SJSA1 (cell line): ENCODE data around the gene ASF1B. TPM values are rescaled to one million over a fixed set of nuclear protein-coding genes. Genes with fewer than 3 reads are reported as not detected.
"Not testable (repeated sequence)": the region's sequence is repeated elsewhere in the genome, so short reads cannot be mapped to it uniquely, and the experiment has no call there.

ENCODE experiments used
- DNase-seq, 2 experiments: peaks; one replicate each; pipeline ENCODE4 v3.0.0-alpha.2; 2015 to 2020; ENCODE audit warnings: low spot score in 2 of 2, low read depth in 1 of 2
- H3K27ac ChIP-seq: fragments of 250-450 bp; sonication (Bioruptor Pico); 2 replicates; pipeline ENCODE4 v1.5.1; 2020; ENCODE audit warnings: mild to moderate bottlenecking, moderate library complexity
- H3K27me3 ChIP-seq: fragments of 250-450 bp; sonication (Bioruptor Pico); replicated peaks from 2 replicates; pipeline ENCODE4 v1.5.1; 2020; ENCODE audit warnings: mild to moderate bottlenecking, moderate library complexity
- H3K36me3 ChIP-seq: fragments of 250-450 bp; sonication (Bioruptor Pico); 2 replicates; pipeline ENCODE4 v1.5.1; 2020; ENCODE audit warnings: mild to moderate bottlenecking
- H3K4me1 ChIP-seq: fragments of 250-450 bp; sonication (Bioruptor Pico); replicated peaks from 2 replicates; pipeline ENCODE4 v1.6.1; 2021; ENCODE audit warnings: mild to moderate bottlenecking
- H3K4me3 ChIP-seq: fragments of 250-450 bp; sonication (Bioruptor Pico); 2 replicates; pipeline ENCODE4 v1.5.1; 2020; ENCODE audit warnings: mild to moderate bottlenecking
- H3K9me3 ChIP-seq: fragments of 250-450 bp; sonication (Bioruptor Pico); replicated peaks from 2 replicates; pipeline ENCODE4 v1.5.1; 2020; ENCODE audit warnings: mild to moderate bottlenecking
- total RNA-seq: library from RNA; depleted of rRNA; stranded (reverse); fragments of >200 nt; shearing (Covaris generic); gene quantifications from 2 replicates; pipeline ENCODE4 v1.2.3, GENCODE V29; 2014; rRNA removed

Gene ASF1B
- total RNA-seq, result 87.5 and 91.2 TPM in 2 replicates

DNA sequence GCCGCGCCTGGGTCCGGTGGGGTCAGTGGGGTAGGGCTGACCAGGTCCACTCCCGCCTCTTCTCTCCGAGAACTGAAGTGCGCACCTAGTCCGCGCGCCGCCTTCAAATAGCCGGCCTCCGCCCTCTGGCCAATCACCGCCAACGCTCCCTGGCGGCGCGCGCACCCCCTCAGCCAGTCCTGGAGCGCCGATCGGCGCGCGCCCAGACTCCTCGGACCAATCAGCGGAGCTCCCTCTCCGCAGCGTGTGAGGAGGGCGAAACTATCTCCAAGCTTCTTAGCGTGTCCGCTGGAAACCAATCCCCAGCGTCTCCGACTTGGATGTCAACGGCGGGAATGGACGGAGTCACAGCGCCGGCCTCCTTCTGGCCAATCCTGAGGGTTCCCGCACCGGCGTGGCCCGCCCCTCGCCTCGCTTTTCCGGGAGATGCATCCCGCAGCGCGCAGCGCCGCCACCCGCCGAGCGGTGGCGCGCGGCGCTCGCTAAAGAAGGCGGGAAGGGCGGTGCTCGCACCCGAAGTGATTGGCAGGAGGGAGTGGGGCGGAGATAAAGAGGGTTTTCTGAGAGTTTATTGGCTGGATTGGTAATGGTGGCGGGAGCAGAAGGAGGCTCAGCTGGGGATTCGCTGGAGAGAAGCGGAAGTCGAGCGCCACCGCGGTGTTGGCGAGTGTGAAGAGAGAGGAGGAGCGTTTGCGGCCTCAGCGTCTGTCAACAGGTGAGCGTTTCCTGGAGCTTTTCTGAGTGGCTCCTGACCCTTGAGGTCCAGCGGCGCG is at the start of gene ASF1B:
TSS of gene ASF1B (minus strand) at position 81 of the 773 bp plus-strand sequence. CDS start 133 bp downstream, outside the sequence.
- Histone ChIP-seq H3K27ac (peak within 1 kb of the TSS; percentile 66), H3K4me3 (peak within 1 kb of the TSS; percentile 66), H3K36me3 (peaks cover 20% of the 10 kb centered on the region), H3K4me1 (peaks cover 15% of the 10 kb centered on the region), H3K9me3 (no peaks in the 10 kb centered on the region), H3K27me3 (no peaks in the 10 kb centered on the region)
- DNase-seq, result peak; percentile 100

DNA sequence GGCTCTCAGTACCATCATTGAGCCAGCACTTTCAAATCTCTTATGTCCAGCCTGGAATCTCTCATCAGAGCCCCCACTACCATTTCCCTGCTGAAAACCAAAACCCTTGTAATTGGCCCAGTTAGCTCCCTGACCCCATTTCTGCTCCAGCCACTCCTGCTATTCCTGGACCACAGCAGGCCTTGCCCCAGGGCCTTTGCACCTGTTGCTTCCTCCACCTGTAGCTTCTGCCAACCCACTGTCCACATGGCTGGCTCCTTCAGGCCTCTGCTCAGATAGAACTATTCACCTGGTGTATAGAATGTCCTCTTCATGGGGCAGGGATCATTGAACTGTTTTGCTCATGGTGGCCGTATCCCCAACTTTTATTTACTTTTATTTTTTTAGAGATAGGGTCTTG is 49.3 kb upstream of the ASF1B start:
- not testable (repeated sequence) for H3K36me3 ChIP-seq, DNase-seq, H3K9me3 ChIP-seq, H3K4me1 ChIP-seq, H3K4me3 ChIP-seq, H3K27ac ChIP-seq, H3K27me3 ChIP-seq

DNA sequence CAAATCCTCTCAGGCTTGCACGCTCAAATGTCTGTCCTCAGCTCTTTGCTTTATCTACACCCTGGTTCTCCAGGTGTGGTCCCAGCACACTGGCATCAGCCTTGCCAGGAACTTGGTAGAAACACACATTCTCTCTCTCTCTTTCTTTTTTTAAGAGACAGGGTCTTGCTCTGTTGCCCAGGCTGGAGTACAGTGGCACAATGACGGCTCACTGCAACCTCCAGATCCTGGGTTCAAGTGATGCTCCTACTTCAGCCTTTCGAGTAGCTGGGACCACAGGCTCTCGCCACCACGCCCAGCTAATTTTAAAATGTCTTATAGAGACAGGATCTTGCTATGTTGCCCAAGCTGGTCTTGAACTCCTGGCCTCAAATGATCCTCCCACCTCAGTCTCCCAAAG is 48.8 kb upstream of the ASF1B start:
- H3K4me1 ChIP-seq, result no peaks in the 10 kb centered on the region
- H3K27ac ChIP-seq, result no peak overlapping the region
- no peaks in the 10 kb centered on the region for H3K9me3 ChIP-seq
- DNase-seq, result no peak
- H3K4me3 ChIP-seq, result no peak overlapping the region
- no peaks in the 10 kb centered on the region for H3K27me3 ChIP-seq
- H3K36me3 ChIP-seq, result no peaks in the 10 kb centered on the region

DNA sequence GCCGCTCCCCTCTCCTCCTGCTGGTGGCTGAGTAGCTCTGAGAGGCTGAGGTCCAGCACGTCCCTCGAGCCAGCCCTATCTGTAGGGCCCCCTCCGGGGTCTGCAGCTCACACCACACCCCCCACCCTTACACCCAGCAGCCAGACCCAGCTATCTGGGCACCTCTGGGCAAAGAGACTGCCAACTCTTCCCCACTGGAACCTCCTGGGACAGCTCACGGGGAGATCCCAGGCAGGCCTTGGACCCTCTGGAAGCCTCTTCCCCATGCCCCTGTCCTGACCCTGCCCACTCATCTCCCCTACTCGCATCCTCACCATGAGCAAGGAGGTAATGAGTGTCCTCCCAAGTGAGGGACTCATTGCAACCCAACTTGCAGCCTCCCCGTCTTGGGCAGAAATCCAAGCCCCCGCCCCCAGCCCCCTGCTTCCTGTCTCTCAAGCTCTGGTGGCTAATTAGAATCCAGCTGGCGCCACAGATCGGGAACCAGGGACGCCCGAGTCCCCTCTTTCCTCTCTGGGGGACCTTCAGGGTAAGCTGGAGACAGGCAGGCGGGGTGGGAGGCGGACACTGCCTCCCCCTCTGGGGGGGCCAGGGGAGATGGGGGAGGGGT is 47.5 kb upstream of the ASF1B start:
- Histone ChIP-seq H3K36me3 (no peaks in the 10 kb centered on the region), H3K27ac (no peak overlapping the region), H3K4me3 (no peak overlapping the region), H3K27me3 (no peaks in the 10 kb centered on the region), H3K4me1 (no peaks in the 10 kb centered on the region), H3K9me3 (no peaks in the 10 kb centered on the region)
- DNase-seq, result no peak

DNA sequence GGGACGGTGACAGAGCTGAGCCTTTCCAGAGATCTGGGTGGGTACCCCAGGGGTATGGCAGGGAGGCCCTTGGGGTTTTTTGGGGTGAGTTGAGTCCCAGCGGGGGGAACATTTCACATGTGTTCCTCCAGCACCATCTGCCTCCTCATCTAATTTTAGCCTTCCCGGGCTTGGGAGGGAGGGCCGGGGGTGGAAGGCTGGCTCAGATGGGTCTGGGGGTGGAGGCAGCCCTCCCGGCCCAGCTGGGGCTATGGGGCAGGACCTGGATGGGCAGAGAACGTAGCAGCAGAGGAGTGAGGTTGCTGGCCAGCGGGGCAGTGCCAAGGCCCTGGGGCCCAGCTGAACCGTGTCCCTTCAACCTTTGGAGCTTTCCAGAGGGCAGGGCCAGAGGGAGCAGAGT is 46.1 kb upstream of the ASF1B start:
- no peak for DNase-seq

DNA sequence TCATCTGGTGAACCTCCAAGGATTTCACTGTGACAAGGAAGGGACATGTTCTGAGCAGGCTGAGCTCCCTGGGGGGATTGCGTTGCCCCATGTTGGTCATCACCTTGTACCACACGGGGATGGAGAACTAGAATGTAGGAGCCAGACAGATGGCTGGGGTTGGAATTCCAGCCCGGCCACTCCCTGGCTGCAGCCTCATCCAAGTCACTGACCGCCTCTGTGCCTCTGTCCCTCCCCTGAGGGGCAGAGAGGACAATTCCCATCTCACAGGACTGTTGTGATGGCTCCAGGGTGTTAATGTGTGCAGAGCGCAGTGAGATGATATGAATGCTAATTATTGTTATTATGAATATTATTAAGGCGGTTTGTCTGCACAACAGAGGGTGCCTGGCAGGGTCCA is 45.5 kb upstream of the ASF1B start:
- H3K27me3 ChIP-seq, result no peaks in the 10 kb centered on the region
- no peaks in the 10 kb centered on the region for H3K4me1 ChIP-seq
- no peak for DNase-seq
- no peaks in the 10 kb centered on the region for H3K36me3 ChIP-seq
- H3K4me3 ChIP-seq, result no peak overlapping the region
- no peaks in the 10 kb centered on the region for H3K9me3 ChIP-seq
- H3K27ac ChIP-seq, result no peak overlapping the region

More for the DNA sequence above, 46.1 kb upstream of the ASF1B start:
- Histone ChIP-seq H3K9me3 (no peaks in the 10 kb centered on the region), H3K27me3 (no peaks in the 10 kb centered on the region), H3K4me3 (no peak overlapping the region), H3K4me1 (no peaks in the 10 kb centered on the region), H3K36me3 (no peaks in the 10 kb centered on the region), H3K27ac (no peak overlapping the region)

DNA sequence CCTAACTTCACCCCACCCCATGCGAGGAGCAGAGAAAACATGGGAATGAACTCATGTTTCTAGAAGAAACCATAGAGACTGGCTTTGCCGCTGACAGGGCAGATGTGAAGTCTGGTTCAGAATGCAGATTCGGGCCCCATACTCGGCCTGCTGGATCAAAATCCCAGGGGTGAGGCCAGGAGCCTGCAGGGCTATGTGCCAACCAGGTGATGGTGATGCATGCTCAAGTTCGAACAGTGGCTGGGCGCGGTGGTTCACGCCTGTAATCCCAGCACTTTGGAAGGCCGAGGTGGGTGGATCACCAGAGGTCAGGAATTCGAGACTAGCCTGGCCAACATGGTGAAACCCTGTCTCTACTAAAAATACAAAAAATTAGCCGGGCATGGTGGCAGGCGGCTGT is 44.8 kb upstream of the ASF1B start:
- H3K9me3 ChIP-seq, H3K4me1 ChIP-seq, H3K36me3 ChIP-seq, H3K27me3 ChIP-seq, H3K27ac ChIP-seq, DNase-seq, H3K4me3 ChIP-seq: not testable (repeated sequence)

DNA sequence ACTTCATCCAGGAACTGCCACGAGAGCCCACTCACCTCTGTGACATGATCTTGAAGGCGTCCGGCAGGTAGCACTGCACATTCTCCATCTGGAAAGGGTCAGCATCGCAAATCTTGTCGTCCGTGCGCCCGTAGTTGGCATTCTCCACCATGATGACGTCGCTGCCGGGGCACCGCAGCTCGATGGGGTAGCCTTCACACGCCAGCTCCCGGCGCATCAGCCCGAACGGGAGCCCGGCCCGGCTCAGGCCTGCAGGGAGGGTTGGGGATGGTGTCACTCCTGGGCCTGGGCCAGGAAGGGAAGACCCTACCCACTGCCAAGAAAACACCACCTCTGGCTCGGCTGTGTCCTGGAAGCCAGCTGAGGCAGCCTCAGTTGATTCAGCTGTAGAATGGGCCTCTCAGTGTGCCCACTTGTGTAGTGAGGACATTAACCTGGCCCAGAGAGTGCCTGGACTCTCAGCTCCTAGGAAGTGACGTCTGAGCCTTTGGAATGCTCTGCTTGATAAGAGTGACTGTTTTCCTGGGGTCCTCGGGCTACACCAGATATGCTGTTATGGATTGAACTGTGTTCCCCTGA is 41.2 kb upstream of the ASF1B start:
- no peaks in the 10 kb centered on the region for H3K27me3 ChIP-seq
- no peak overlapping the region for H3K27ac ChIP-seq
- no peaks in the 10 kb centered on the region for H3K4me1 ChIP-seq
- no peaks in the 10 kb centered on the region for H3K9me3 ChIP-seq
- DNase-seq, result no peak
- H3K36me3 ChIP-seq, result no peaks in the 10 kb centered on the region
- no peak overlapping the region for H3K4me3 ChIP-seq

DNA sequence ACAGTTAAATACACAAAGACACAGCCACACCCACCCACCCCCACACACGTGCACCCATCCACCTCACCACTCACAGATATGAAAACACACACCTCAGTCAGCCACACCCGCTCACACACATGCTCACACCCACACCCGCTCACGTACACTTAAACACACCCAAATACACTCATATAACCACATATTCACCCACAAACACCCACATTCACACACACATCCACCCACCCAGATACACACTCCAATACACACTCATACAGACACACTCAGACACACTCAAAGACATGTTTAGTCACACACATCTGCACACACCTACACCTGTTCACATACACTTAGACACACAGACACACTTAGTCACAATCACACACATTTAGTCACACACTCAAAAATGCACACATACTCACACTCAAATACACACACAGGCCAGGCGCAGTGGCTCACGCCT is 39.0 kb upstream of the ASF1B start:
- Histone ChIP-seq H3K27me3 (no peaks in the 10 kb centered on the region), H3K9me3 (no peaks in the 10 kb centered on the region), H3K4me3 (no peak overlapping the region), H3K36me3 (no peaks in the 10 kb centered on the region), H3K4me1 (no peaks in the 10 kb centered on the region), H3K27ac (no peak overlapping the region)
- no peak for DNase-seq

DNA sequence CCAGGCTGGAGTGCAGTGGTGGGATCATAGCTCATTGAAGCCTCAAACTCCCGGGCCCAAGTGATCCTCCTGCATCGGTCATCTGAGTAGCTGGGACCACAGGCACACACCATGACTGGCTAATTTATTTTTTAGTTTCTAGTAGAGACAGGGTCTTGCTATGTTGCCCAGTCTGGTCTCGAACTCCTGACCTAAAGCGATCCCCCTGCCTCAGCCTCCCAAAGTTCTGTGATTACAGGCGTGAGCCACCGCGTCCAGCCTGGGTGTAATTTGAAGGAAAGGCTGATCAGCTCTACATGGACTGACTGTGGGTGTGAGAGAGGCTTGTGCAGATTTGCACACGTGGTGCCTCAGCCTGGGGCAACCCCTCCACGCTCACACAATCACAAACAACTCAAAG is 38.5 kb upstream of the ASF1B start:
- Histone ChIP-seq H3K9me3 (no peaks in the 10 kb centered on the region), H3K36me3 (no peaks in the 10 kb centered on the region), H3K27me3 (no peaks in the 10 kb centered on the region), H3K4me1 (no peaks in the 10 kb centered on the region), H3K27ac (no peak overlapping the region), H3K4me3 (no peak overlapping the region)
- no peak for DNase-seq

DNA sequence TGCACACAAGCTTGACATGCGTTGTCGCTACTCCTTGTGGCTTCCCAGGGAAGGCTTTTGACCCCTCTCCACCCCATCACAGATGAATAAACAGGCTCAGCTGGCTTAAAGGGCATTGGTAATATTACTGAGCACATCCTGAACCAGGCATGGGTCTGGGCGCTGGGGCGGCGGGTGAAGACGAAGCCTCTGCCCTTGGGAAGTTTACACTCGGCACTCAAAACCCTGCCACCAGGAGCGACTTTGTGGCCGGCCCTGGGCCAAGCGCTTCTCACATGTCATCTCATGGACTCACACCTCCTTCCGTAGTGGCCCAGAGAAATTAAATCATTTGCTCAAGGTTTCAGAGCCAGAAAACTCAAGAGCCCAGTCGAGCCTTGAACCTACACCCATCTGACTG is 32.6 kb upstream of the ASF1B start:
- H3K36me3 ChIP-seq, result no peaks in the 10 kb centered on the region
- no peak for DNase-seq
- no peak overlapping the region for H3K4me3 ChIP-seq
- no peak overlapping the region for H3K27ac ChIP-seq
- no peaks in the 10 kb centered on the region for H3K4me1 ChIP-seq
- H3K9me3 ChIP-seq, result no peaks in the 10 kb centered on the region
- H3K27me3 ChIP-seq, result no peaks in the 10 kb centered on the region

DNA sequence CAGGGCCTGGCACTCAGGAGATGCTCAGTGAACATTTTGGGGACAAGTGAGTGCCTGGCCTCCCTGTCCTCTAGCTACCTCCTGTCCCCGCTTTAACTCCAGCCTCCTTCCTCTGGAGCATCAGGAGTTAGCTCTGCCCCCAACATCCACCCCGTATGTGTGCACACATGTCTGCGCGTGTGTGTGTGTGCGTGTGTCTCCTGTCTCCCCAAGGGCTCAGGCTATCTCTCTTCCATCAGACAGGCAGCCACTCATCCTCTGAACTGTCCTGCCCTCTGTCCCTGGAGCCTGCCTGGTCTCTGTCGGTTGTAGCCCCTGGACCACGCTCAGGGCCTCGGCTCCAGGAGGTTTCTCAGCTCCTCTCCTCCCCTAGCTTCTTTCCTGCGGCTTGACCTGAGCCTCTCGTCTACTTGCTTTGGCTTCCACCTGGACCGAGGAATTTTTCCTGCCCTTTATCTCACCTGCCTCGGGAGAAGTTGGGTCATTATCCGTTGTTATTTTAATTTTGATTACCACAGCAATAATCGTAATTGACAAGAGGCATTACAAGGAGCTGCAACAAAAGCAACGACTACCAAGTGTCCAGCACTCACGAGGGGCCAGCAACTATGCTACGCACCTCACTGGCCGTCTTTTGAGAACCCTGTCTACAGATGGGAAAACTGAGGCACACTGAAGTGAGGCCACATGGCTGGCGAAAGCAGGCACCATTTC is 32.0 kb upstream of the ASF1B start:
- no peak overlapping the region for H3K4me3 ChIP-seq
- DNase-seq, result no peak
- H3K27me3 ChIP-seq, result no peaks in the 10 kb centered on the region
- no peaks in the 10 kb centered on the region for H3K9me3 ChIP-seq
- no peaks in the 10 kb centered on the region for H3K36me3 ChIP-seq
- H3K4me1 ChIP-seq, result no peaks in the 10 kb centered on the region
- H3K27ac ChIP-seq, result no peak overlapping the region

DNA sequence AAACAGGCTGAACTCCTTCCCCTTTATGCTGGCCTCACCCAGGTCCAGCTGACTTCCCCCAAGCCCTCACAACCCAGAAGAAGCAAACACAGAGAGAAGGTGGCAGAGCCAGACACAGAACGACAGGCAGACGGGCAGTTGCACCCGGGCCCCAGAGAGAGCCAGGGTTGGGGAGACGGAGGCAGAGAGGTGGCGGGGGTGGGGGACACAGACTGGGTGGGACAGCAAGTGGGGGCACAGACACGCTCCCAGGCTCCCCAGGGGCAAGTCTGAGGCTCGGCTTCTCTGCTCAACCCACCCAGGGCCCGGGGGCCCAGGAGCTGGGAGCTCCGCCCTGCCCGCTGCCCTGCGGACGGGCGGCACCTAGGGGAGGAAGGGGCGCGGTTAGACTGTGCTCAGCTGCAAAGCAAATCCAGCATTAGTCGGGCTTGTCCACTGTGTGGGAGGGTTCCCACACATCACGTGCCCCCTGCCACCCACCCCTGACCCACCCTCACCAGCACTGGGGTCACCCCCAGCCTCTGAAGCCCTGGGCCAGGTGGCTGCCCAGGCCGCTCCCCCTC is 31.3 kb upstream of the ASF1B start:
- DNase-seq, result no peak
- Histone ChIP-seq H3K27ac (no peak overlapping the region), H3K4me3 (no peak overlapping the region), H3K9me3 (no peaks in the 10 kb centered on the region), H3K4me1 (no peaks in the 10 kb centered on the region), H3K27me3 (no peaks in the 10 kb centered on the region), H3K36me3 (no peaks in the 10 kb centered on the region)
